ENCODE measurements around the gene C7orf25.

C7orf25 gene

DNA sequence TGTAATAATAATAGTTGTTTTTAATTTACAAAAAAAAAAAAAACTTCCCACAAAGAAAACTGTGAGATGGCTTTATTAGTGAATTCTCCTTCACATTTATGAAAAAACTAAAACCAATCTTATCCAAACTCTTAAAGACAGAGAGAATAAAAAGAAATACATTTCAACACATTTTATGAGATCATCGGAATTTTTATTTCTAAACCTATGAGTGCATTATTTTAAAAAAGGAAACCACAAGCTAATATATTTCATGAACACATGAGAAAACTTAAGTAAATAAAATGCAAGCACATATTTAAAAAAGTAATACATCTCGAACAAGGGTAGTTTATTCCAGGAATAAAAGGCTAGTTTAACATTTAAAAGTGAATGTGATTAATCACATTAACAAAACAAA, 31.5 kb downstream of the C7orf25 start:
- no peak for DNase-seq

GRCh38 chr7:42878303-42878702, 33.6 kb downstream of the C7orf25 start:
- no peak for DNase-seq

- no peak for DNase-seq
Observed at GRCh38 chr7:42877862-42878261, 34.0 kb downstream of the C7orf25 start.

- peak in 16 of 58 donors; percentile 5 to 38 (median 18) for DNase-seq
Observed at GRCh38 chr7:42876182-42877068, 35.4 kb downstream of the C7orf25 start.

- no peak for DNase-seq
Observed at GRCh38 chr7:42869131-42870020, 42.5 kb downstream of the C7orf25 start.

GRCh38 chr7:42868480-42868879, 43.4 kb downstream of the C7orf25 start:
- no peak for DNase-seq

Measured in anterior cingulate cortex (tissue), 58 donors.